ENCODE results near the gene PHKG1. TPM values are rescaled to one million over a fixed set of nuclear protein-coding genes. Genes with fewer than 3 reads are reported as not detected.
"Not testable (repeated sequence)": the region's sequence is repeated elsewhere in the genome, so short reads cannot be mapped to it uniquely, and the experiment has no call there.

The PHKG1 gene
- total RNA-seq, 1 donor from 2014 or later, result not detected

GRCh38 chr7:56121440-56121839 lies 28.7 kb upstream of the PHKG1 start:
- Mint-ChIP-seq H3K27me3 (ENCODE audit: unreplicated experiment) (peaks cover 2% of the 10 kb centered on the region), H3K27ac (ENCODE audit: unreplicated experiment) (no peak overlapping the region), H3K4me1 (ENCODE audit: low read depth, unreplicated experiment) (no peaks in the 10 kb centered on the region), H3K9me3 (ENCODE audit: unreplicated experiment) (peaks cover 16% of the 10 kb centered on the region), H3K4me3 (ENCODE audit: unreplicated experiment) (no peak overlapping the region), H3K36me3 (ENCODE audit: unreplicated experiment) (no peaks in the 10 kb centered on the region)
- TF ChIP-seq CTCF (IDR thresholded peaks at IDR 0.05; ENCODE audit: partially characterized antibody, unreplicated experiment), result no peak
- DNase-seq, result no peak

DNA sequence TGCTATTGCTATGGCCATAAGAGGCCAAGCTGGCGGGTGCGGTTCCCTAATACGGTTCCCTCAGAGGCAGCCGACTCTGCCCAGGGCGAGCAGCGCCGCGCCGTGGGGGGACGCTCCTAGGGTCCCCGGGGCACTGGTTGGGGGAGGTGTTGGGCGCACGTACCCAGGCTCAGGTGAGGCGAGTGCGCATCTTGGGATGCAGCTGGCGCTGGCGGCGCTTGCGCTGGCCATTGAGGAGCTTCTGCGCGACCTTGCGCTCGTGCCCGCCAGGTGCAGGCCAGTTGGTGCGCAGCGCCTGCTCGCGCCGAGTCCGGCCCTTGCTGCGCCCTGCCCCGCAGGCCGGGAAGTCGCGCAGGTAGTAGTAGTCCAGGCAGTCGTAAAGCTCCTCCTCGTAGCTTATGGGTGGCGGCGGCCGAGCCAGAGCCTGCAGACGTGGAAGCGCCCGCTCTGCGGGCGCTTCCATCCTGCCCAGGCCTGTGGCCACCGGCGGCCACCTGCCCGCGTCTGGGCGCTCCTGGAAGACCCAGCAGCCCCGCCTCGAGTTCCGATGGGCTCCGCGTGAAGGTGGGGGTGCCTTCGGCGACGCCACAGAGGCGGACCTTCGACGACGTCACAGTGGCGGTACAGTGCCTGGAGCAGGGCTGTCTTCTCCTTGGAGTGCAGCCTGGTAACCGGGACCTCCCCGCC lies 23.2 kb upstream of the PHKG1 start, which contains the start of gene NUPR2:
Gene NUPR2 (minus strand): TSS at position 566 of the 687 bp plus-strand sequence. CDS start 103 bp downstream, at position 463.
- Mint-ChIP-seq H3K36me3 (ENCODE audit: unreplicated experiment) (no peaks in the 10 kb centered on the region), H3K27me3 (ENCODE audit: unreplicated experiment) (no peaks in the 10 kb centered on the region)
- TF ChIP-seq CTCF (IDR thresholded peaks at IDR 0.05; ENCODE audit: partially characterized antibody, unreplicated experiment), result no peak

DNA sequence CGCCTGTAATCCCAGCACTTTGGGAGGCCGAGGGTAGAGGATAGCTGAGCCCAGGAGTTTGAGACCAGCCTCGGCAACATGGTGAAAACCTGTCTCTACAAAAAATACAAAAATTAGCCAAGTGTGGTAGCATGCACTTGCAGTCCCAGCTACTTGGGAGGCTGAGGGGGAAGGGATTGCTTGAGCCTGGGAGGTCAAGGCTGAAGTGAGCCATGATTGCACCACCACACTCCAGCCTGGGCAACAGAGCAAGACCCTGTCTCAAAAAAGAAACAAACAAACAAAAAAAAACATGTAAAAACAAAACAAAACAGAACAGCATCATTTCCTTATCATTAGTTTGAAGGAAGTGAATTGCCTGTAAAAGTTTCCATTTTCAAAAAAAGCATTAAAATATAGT lies 19.5 kb upstream of the PHKG1 start:
- H3K4me3 Mint-ChIP-seq (ENCODE audit: unreplicated experiment); H3K27ac Mint-ChIP-seq (ENCODE audit: unreplicated experiment); H3K36me3 Mint-ChIP-seq (ENCODE audit: unreplicated experiment); DNase-seq; H3K9me3 Mint-ChIP-seq (ENCODE audit: unreplicated experiment); H3K4me1 Mint-ChIP-seq (ENCODE audit: low read depth, unreplicated experiment); H3K27me3 Mint-ChIP-seq (ENCODE audit: unreplicated experiment): not testable (repeated sequence)

More for the DNA sequence above, 23.2 kb upstream of the PHKG1 start, which contains the start of gene NUPR2:
- H3K27ac Mint-ChIP-seq (ENCODE audit: unreplicated experiment), result no peak within 1 kb of the TSS
- H3K4me1 Mint-ChIP-seq (ENCODE audit: low read depth, unreplicated experiment), result no peaks in the 10 kb centered on the region
- H3K9me3 Mint-ChIP-seq (ENCODE audit: unreplicated experiment), result peaks cover 16% of the 10 kb centered on the region
- no peak within 1 kb of the TSS for H3K4me3 Mint-ChIP-seq (ENCODE audit: unreplicated experiment)
- no peak for DNase-seq

DNA sequence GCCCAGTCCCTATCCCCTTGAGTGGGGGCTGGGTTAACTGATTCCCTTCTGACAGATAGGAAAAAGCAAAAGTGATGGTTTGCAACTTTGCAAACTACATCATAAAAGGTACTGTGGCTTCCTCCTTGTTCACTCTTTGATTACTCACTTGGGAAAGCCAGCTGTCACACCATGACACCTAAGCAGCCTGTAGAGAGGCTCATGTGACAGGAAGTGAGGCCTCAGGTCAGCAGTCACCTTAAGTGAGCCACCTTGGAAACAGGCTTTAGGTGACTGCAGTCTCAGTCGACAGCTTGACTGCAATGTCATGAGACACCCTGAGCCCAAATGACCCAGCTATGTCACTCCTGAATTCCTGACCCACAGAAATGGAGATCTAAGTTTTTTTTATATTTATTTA lies 17.9 kb upstream of the PHKG1 start:
- no peak for TF ChIP-seq CTCF (IDR thresholded peaks at IDR 0.05; ENCODE audit: partially characterized antibody, unreplicated experiment)
- Mint-ChIP-seq H3K27me3 (ENCODE audit: unreplicated experiment) (no peaks in the 10 kb centered on the region), H3K36me3 (ENCODE audit: unreplicated experiment) (peaks cover 4% of the 10 kb centered on the region), H3K4me1 (ENCODE audit: low read depth, unreplicated experiment) (no peaks in the 10 kb centered on the region), H3K27ac (ENCODE audit: unreplicated experiment) (no peak overlapping the region), H3K9me3 (ENCODE audit: unreplicated experiment) (peaks cover 15% of the 10 kb centered on the region), H3K4me3 (ENCODE audit: unreplicated experiment) (no peak overlapping the region)
- no peak for DNase-seq

GRCh38 chr7:56107954-56108258 lies 15.2 kb upstream of the PHKG1 start:
- Mint-ChIP-seq H3K9me3 (ENCODE audit: unreplicated experiment) (peaks cover 12% of the 10 kb centered on the region), H3K36me3 (ENCODE audit: unreplicated experiment) (peaks cover 4% of the 10 kb centered on the region), H3K4me1 (ENCODE audit: low read depth, unreplicated experiment) (no peaks in the 10 kb centered on the region), H3K4me3 (ENCODE audit: unreplicated experiment) (no peak overlapping the region), H3K27ac (ENCODE audit: unreplicated experiment) (no peak overlapping the region), H3K27me3 (ENCODE audit: unreplicated experiment) (no peaks in the 10 kb centered on the region)
- DNase-seq, result no peak
- TF ChIP-seq CTCF (IDR thresholded peaks at IDR 0.05; ENCODE audit: partially characterized antibody, unreplicated experiment), result no peak

Measured in glutamatergic neuron (in vitro differentiated cells).